ENCODE results near the gene HSPB6.

Gene HSPB6

GRCh38 chr19:35742121-35742724 lies 14.6 kb downstream of the HSPB6 start, which contains the start of gene IGFLR1:
TSS of gene IGFLR1 (minus strand) at chr19:35742452. CDS start at chr19:35741180, 1,272 bp downstream.
- Histone ChIP-seq H3K4me3 (ENCODE audit: insufficient read depth, low read length, poor library complexity, severe bottlenecking) (peak within 1 kb of the TSS; percentile 33), H3K9me2 (replicated peaks; ENCODE audit: insufficient read depth, low read length) (no peaks in the 10 kb centered on the region), H3K36me3 (ENCODE audit: low read length) (no peaks in the 10 kb centered on the region), H3K4me2 (ENCODE audit: low read depth, low read length, poor library complexity, severe bottlenecking) (peak within 1 kb of the TSS; percentile 89), H3K79me2 (ENCODE audit: insufficient read depth, low read length) (peaks cover 7% of the 10 kb centered on the region), H3K9me3 (ENCODE audit: insufficient read depth, low read length) (no peaks in the 10 kb centered on the region), H4K20me1 (ENCODE audit: low read depth, low read length) (no peaks in the 10 kb centered on the region), H3K27ac (ENCODE audit: low read depth, low read length) (peak within 1 kb of the TSS; percentile 92), H3K27me3 (ENCODE audit: low read length) (no peaks in the 10 kb centered on the region), H2AFZ (ENCODE audit: low read depth, low read length, severe bottlenecking) (peak within 1 kb of the TSS; percentile 8), H3K9ac (ENCODE audit: low read length) (peak within 1 kb of the TSS; percentile 60), H3F3A (ENCODE audit: insufficient read depth) (peaks cover 19% of the 10 kb centered on the region)
- no peak for TF ChIP-seq CTCF (IDR thresholded peaks at IDR 0.05; ENCODE audit: insufficient read depth, low read length, poor library complexity, severe bottlenecking)
- TF ChIP-seq EZH2phosphoT487 (conservative IDR thresholded peaks at IDR 0.05; ENCODE audit: low read length) = no peak

GRCh38 chr19:35741203-35741515 lies 15.7 kb downstream of the HSPB6 start:
- Histone ChIP-seq H2AFZ (ENCODE audit: low read depth, low read length, severe bottlenecking) (no peak overlapping the region), H3K4me3 (ENCODE audit: insufficient read depth, low read length, poor library complexity, severe bottlenecking) (peak overlapping the region; percentile 50), H4K20me1 (ENCODE audit: low read depth, low read length) (no peaks in the 10 kb centered on the region), H3K9me2 (replicated peaks; ENCODE audit: insufficient read depth, low read length) (no peaks in the 10 kb centered on the region), H3F3A (ENCODE audit: insufficient read depth) (peaks cover 13% of the 10 kb centered on the region), H3K9me3 (ENCODE audit: insufficient read depth, low read length) (no peaks in the 10 kb centered on the region), H3K27me3 (ENCODE audit: low read length) (no peaks in the 10 kb centered on the region), H3K9ac (ENCODE audit: low read length) (peak overlapping the region; percentile 60), H3K4me2 (ENCODE audit: low read depth, low read length, poor library complexity, severe bottlenecking) (peak overlapping the region; percentile 89), H3K79me2 (ENCODE audit: insufficient read depth, low read length) (peaks cover 5% of the 10 kb centered on the region), H3K36me3 (ENCODE audit: low read length) (no peaks in the 10 kb centered on the region), H3K27ac (ENCODE audit: low read depth, low read length) (peak overlapping the region; percentile 92)
- TF ChIP-seq CTCF (IDR thresholded peaks at IDR 0.05; ENCODE audit: insufficient read depth, low read length, poor library complexity, severe bottlenecking) (no peak), EZH2phosphoT487 (conservative IDR thresholded peaks at IDR 0.05; ENCODE audit: low read length) (no peak)

GRCh38 chr19:35740423-35741202 lies 16.2 kb downstream of the HSPB6 start:
- H4K20me1 ChIP-seq (ENCODE audit: low read depth, low read length) = no peaks in the 10 kb centered on the region
- H3F3A ChIP-seq (ENCODE audit: insufficient read depth) = peaks cover 13% of the 10 kb centered on the region
- peak overlapping the region; percentile 89 for H3K4me2 ChIP-seq (ENCODE audit: low read depth, low read length, poor library complexity, severe bottlenecking)
- peak overlapping the region; percentile 45 for H2AFZ ChIP-seq (ENCODE audit: low read depth, low read length, severe bottlenecking)
- no peaks in the 10 kb centered on the region for H3K36me3 ChIP-seq (ENCODE audit: low read length)
- H3K9me2 ChIP-seq (replicated peaks; ENCODE audit: insufficient read depth, low read length) = no peaks in the 10 kb centered on the region
- H3K79me2 ChIP-seq (ENCODE audit: insufficient read depth, low read length) = no peaks in the 10 kb centered on the region; the same call in 1 of the 2 replicates
- peak overlapping the region; percentile 92 for H3K27ac ChIP-seq (ENCODE audit: low read depth, low read length)
- H3K9ac ChIP-seq (ENCODE audit: low read length) = peak overlapping the region; percentile 60
- TF ChIP-seq EZH2phosphoT487 (conservative IDR thresholded peaks at IDR 0.05; ENCODE audit: low read length) = no peak
- no peak for TF ChIP-seq CTCF (IDR thresholded peaks at IDR 0.05; ENCODE audit: insufficient read depth, low read length, poor library complexity, severe bottlenecking)
- H3K9me3 ChIP-seq (ENCODE audit: insufficient read depth, low read length) = no peaks in the 10 kb centered on the region
- H3K27me3 ChIP-seq (ENCODE audit: low read length) = no peaks in the 10 kb centered on the region
- H3K4me3 ChIP-seq (ENCODE audit: insufficient read depth, low read length, poor library complexity, severe bottlenecking) = peak overlapping the region; percentile 69

All from SU-DHL-6 (cell line).